Stimulated activated CD4-positive, alpha-beta T cell treated with anti-CD3 and anti-CD28 coated beads, Interleukin-4, amount 100 ng/mL, for 24 hours (primary cell): ENCODE data around the gene ERFE.
A peak's percentile ranks its signal among the peaks of the same experiment; 100 is the strongest.
"Not testable (repeated sequence)": the region's sequence is repeated elsewhere in the genome, so short reads cannot be mapped to it uniquely, and the experiment has no call there.

ENCODE experiments used
- DNase-seq: peaks from one replicate; pipeline ENCODE4 v3.0.0-alpha.2; 2020

Gene ERFE

GRCh38 chr2:238171072-238171431, 12.3 kb downstream of the ERFE start:
- not testable (repeated sequence) for DNase-seq

- DNase-seq, result no peak
These were observed 12.9 kb downstream of the ERFE start for GRCh38 chr2:238171575-238172187.

GRCh38 chr2:238172439-238172838, 13.7 kb downstream of the ERFE start:
- no peak for DNase-seq

GRCh38 chr2:238173692-238174091, 14.9 kb downstream of the ERFE start:
- no peak for DNase-seq

- no peak for DNase-seq
These were observed 15.5 kb downstream of the ERFE start for GRCh38 chr2:238174291-238174690.

GRCh38 chr2:238174701-238175100, 15.9 kb downstream of the ERFE start:
- no peak for DNase-seq

- no peak for DNase-seq
These were observed 17.8 kb downstream of the ERFE start for GRCh38 chr2:238176613-238177012.

GRCh38 chr2:238180554-238180953, 21.8 kb downstream of the ERFE start:
- no peak for DNase-seq

- DNase-seq, result no peak
These were observed 23.6 kb downstream of the ERFE start for GRCh38 chr2:238182362-238182761.

GRCh38 chr2:238183821-238184220, 25.1 kb downstream of the ERFE start:
- DNase-seq, result no peak

GRCh38 chr2:238187618-238188548, 29.1 kb downstream of the ERFE start:
- no peak for DNase-seq

- no peak for DNase-seq
These were observed 31.7 kb downstream of the ERFE start for GRCh38 chr2:238190445-238190844.

- DNase-seq, result peak; percentile 19
These were observed 43.7 kb downstream of the ERFE start for GRCh38 chr2:238202326-238203093.

- peak; percentile 88 for DNase-seq
These were observed 44.6 kb downstream of the ERFE start, which contains the start of gene ILKAP for GRCh38 chr2:238203094-238203972. TSS of gene ILKAP (minus strand) at chr2:238203695. CDS start at chr2:238203553, 142 bp downstream.

- DNase-seq, result no peak
These were observed 45.4 kb downstream of the ERFE start for GRCh38 chr2:238203973-238204683.

GRCh38 chr2:238207006-238207405, 48.2 kb downstream of the ERFE start:
- no peak for DNase-seq

- no peak for DNase-seq
These were observed 57.9 kb downstream of the ERFE start for GRCh38 chr2:238216651-238217184.
